GM21619 (cell line): ENCODE measurements around the gene STIM1.
"Not testable (repeated sequence)": the region's sequence is repeated elsewhere in the genome, so short reads cannot be mapped to it uniquely, and the experiment has no call there.

Experiments
- ATAC-seq: cut with Tn5 transposase; IDR thresholded peaks from one replicate; pipeline ENCODE4 v1.9.1; 2021; ENCODE audit not compliant: unreplicated experiment

STIM1 gene

DNA sequence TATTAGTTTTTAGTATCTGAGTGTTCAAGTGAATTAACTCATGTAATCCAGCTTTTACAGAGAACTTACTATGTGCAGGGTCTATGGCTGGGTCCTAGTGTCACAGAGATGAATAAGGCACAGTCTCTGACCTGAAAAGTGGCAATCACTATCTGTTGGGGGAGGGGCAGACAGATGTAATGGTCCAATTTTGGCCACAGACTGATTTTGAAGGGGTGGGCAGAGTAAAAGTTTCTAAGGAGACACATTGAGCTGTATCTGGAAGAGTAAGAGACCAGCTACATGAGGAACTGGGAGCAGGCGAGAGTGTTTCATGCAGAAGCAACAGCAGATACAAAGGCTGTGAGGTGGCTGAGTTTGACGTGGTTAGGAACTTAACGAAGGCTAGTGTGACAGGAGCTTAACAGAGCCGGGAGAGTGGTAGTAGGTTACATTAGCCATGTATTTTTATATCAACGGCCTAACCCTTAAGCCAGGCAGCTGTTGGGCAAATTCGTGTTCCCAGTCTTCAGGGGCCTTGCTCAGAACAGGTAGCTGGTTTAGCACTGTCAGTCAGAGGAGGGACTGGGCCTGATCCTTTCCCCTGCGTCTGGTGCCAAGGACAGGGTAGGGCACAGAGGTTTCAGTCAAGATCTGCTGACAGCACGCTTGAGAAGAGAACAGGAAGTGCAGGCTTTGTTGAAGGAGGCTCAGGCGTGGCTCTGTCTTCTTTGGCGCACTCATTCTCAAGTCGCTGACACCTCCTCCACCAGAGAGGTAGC is 1.4 kb upstream of the STIM1 start:
- peak; percentile 29 for ATAC-seq

DNA sequence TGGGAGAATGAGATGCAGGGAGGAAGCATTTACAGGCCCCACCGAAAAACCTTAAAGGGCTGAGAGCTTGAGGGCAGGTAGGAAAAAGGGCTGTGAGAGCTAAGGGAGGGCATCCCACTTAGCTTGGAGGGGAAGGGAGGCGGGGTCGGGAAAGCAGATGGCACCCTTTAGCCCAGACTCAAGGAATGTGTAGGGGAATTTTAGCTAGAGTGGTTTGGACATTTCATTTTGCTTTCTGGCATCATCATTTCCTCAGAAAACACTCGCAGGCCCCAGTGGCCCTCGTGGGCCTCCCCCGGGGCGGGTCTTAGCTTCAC is 846 bp upstream of the STIM1 start:
- ATAC-seq, result no peak

DNA sequence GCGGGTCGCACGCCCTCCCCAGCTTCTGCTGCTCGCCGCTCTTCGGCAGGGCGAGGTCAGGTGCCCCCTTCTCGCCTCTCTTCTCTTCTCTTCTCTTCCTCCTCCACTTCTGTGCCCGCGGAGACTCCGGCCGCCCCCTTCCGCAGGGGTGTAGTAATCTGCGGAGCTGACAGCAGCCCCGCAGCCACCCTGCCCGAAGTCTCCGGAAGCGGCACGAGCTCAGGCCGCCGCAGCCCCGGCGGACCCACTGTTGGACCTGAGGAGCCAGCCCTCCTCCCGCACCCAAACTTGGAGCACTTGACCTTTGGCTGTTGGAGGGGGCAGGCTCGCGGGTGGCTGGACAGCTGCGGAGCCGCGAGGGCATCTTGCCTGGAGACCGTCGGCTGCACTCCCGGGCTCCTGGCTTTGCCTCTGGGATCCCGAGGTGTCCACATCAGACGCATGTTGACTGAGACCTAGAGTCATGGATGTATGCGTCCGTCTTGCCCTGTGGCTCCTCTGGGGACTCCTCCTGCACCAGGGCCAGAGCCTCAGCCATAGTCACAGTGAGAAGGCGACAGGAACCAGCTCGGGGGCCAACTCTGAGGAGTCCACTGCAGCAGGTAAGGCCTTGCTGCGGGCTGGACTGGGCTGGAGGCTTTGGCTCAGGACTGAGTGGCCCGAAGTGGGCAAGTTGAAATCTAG is 486 bp downstream of the STIM1 start:
- ATAC-seq, result peak; percentile 14

DNA sequence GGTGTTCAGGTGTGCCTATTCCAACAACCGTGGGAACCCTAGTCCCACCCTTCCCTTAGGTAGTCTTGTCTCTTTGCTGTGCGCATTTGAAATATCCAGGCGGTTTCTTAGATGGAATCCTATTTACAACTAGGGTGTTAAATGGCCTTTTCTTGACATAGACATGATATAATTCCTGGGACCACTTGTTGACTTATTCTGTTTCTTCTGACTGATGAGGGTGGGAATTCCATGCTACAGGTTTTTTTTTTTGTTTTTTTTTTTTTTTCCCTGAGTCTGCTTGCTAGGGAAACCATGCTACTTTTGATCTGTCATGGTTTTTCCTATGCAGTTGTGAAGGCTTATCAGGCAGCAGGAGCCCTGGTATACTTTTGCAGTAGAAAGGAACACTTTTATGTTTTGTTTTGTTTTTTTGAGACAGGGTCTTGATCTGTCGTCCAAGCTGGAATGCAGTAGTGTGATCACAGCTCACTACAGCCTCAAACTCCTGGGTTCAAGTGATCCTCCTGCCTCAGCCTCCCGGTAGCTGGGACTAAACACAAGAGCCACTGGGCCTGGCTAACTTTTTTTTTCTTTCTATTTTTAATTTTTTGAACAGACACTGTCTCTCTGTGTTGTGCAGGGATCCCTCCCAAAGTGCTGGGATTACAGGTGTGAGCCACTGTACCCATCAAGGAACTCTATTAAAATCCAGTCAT is 1.5 kb downstream of the STIM1 start:
- ATAC-seq, result no peak

DNA sequence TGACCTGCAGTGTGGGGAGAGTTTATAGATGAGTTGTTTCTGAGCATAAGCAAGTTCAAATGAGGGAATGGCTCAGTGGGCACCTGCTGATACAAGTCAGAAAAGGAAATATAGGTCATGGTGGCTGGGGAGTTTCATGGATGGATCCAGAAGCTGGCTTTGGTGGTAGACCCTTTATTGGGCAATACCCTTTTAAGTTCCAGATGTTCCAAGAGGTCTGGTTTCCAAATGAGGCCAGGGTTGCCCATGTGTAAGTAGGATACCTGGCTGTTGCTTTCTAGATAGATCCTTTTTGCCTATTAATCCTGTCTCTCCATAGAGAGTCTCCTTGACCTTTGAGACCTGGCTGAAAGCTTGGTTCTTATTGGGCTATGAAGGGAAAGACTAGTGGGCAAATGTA is 2.2 kb downstream of the STIM1 start:
- no peak for ATAC-seq

DNA sequence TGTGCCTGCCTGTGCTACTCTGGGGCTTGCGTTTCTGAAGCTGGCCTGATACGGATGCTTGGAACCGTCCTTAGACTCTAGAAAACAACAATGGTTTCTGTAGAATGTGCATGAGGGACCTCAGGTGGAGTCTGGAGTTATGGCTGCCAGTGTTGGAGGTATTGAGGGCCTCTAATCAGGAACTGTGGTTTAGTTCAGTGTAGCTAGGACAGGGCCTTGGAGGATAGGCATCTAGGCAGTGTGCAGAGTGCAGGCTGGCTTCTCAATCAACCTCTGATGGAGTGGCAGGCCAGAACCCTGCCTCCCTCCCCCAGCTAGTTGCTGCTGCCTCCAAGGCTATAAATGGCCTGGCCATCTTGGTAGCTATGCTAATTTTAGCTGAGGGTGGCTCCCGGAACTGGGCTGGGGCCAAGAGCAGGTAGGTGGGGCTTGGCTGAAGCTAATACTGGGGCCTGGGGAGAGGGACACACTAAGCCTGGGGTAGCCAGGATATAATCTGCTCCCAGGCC is 4.0 kb downstream of the STIM1 start:
- peak; percentile 33 for ATAC-seq

DNA sequence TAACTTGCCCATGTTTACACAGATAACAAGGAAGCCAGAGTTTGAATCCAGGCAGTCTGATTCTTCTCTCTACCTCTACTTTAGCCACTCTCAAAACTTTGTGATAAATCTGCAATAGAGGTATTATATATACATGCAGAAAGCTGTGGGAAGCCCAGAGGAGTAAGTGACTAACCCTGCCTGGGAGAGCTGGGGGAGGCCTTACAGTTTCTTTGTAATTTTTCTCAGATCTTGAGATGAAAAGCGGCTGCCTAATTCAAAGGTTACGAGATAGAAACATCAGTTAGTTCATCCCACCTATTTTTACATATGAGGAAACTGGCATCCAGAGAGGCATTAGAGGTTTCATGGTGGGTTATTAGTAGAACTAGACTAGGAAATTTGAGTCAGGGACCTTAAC is 4.9 kb downstream of the STIM1 start:
- ATAC-seq, result no peak

DNA sequence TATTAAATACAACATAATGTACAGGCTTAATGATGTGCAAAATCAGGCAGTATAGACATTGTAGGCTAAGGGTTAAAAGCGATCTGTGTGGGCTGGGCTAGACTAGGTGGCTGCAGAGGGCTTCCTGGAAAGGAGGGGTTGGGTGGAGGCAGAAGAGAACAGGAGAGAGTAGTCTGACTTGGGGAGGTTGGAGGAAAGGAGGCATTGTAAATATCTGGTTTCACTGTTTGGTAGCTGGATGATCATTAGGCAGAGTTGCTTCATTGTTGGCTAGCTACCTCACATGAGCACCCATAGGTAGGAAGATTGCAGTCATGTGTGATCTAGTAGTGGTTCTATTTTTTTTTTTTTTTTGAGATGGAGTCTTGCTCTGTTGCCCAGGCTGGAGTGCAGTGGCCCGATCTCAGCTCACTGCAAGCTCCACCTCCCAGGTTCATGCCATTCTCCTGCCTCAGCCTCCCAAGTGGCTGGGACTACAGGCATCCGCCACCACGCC is 5.5 kb downstream of the STIM1 start:
- not testable (repeated sequence) for ATAC-seq

DNA sequence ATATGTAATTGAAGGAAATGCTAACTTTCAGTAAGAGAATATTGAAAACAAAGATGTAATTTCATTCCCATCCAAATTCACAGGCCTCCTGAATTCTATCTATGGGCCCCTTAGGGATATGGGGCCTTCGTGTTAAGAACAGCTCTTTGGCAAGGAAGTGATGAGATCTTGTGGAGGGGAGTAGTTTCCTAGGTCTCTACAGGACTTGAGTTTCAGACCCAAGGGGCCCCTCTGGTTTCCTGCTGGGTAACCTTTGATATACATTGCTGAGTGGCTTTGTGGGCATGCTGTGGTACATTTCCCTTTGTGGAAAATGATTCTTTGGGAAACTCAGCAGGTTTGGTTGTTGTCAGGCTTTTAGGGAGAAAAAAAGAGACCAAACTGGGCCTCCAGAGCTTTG is 6.2 kb downstream of the STIM1 start:
- ATAC-seq, result no peak

DNA sequence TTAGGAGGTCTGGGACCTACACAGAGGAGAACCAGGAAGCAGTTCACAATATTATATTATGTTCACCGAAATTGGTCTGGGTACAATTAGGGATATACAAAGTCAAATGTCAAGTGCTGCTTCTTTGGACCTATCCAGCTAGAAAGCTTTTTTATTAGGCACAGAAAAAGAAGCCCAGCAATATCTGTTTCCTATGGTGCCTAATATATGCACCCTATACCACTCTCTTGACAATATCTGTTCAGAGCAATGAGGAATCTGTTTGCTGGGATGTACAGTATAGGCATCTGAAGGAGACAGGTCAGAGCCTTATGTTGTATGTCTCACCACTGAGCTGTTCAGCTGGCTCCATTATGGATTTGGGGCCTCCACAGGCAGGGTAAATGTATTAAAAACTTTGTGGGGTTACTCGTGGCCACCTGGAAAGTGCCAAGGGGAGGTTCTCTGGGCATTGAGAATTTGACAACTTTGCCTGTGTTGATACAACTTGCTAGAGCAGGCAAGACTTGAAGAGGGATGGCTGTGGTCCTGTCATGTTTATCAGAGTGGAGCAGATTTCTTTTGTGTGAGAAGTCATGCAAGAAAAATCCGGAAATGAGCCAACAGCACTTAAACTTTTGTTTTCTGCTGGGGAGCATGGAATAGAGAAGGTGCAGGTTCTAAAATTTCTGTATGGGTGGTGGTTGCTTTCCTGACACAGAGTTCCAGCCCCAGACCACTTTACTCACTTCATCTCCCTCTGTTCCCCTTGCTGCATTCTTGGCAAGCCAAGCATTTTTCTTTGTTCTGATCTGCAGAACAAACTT is 10.1 kb downstream of the STIM1 start:
- ATAC-seq, result no peak

DNA sequence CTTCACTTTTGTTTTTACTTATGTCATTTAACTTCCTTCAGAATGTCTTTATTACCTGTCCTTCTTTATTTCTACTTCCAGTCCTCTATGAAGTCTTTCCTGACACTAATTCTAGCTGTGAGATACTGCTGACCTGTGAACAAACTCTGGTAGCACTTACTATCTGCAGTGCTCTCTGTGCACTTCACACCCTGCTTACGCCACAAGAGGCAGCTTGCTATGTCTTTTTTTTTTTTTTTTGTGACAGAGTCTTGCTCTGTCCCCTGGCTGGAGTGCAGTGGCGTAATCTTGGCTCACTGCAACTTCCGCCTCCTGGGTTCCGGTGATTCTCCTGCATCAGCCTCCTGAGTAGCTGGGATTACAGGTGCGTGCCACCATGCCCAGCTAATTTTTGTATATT is 10.7 kb downstream of the STIM1 start:
- no peak for ATAC-seq

DNA sequence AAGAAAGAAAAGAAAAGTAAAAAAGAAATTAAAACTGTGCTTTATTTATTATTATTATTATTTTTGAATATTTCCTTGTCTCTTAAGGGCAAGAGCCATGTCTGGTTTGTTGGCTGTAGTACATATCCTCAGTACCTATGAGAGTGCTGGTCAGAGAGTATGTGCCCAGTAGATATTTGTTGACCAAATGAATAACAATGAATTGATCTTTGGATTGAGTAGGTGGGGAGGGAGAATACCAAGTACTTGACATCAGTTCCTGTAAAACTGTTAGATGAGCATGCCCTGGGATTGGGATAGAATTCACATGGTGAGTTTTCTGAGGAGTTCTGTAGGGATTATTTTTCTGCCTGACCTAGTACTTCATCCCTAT is 11.4 kb downstream of the STIM1 start:
- ATAC-seq, result no peak

DNA sequence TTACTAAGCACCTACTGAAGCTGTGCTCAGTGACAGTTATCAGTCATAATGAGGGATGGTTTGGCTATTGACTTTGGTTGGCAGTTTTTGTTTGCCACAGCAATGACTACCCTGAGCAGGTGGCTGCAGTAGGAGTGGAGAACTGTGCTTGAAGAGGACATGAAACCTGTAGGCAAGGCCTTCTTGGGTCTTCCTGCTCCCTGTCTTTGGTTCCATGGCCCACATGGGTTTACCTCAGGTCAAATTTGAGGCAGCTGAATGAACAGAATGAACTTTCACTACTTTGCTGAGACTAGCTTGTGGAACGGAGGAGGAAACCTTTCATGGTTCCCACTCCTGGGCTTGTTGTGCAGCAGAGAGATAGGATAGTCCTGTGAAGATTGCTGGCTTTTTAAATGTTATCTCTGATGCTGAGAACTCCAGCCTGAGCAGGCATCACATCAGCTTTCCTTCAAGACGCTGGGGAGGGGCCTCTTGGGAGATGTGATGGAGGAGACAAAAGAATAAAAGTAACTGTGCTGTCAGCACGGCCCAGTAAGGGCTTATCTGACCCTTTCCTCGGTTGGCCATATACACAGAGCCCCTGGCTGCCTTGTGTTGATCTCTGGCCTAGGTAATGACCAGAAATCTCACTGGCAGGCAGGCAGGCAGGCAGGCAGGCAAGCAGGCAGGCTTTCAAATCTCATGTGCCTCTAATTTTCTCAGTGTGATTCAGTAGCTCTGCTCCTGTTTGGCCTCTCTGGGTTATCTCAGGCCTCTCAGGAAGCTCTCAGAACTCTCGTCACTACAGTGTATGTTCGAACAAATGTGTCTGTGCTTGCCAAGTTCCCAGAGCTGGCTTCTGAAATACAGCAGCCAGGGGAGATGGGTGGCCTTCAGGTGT is 12.0 kb downstream of the STIM1 start:
- ATAC-seq, result peak; percentile 45

DNA sequence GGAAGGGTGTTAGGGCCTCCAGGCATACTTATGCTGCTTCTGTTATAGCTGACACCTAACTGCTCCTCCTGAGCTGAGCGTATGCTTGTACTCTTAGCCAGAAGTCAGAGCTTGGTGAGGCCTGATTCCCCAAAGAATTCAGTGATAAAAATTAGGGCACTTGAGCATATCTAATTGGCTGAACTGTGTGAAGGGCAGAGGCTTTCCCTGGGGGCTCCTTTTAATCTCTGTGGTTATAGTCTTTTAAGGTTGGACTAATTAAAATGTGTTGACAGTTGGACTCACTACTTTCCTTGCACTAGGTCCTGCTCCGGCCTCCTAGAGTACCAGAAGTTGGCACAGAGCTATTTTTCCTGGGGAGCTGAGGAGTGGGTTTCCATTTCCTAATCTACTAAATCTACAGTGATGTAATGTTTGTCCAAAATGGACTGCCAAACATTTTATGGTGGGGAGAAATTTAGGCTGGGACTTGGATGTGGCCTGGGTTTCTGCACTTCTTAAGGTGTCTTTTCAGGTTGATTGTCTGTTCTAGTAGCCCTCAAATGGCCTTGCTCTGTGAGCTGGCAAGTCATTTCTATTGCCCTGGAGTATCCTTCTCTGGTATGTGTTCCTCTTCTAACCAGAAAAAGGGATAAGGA is 18.4 kb downstream of the STIM1 start:
- ATAC-seq, result no peak

DNA sequence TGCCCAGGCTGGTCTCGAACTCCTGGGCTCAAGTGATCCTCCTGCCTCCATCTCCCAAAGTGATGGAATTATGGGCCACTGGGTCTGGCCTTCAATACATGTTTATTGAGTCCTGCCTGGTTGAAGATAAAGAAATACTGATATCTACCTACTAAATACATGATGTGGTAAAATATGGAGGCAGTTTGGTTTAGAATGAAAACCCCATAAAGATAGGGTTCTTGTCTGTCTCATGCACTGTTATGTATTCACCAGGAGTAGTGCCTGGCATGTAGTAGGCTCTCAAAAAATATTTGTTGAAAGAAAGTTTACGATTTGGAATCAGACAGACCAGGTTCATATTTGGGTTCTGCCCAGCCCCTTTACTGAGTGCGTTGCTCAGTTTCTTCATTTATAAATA is 21.1 kb downstream of the STIM1 start:
- ATAC-seq, result no peak

DNA sequence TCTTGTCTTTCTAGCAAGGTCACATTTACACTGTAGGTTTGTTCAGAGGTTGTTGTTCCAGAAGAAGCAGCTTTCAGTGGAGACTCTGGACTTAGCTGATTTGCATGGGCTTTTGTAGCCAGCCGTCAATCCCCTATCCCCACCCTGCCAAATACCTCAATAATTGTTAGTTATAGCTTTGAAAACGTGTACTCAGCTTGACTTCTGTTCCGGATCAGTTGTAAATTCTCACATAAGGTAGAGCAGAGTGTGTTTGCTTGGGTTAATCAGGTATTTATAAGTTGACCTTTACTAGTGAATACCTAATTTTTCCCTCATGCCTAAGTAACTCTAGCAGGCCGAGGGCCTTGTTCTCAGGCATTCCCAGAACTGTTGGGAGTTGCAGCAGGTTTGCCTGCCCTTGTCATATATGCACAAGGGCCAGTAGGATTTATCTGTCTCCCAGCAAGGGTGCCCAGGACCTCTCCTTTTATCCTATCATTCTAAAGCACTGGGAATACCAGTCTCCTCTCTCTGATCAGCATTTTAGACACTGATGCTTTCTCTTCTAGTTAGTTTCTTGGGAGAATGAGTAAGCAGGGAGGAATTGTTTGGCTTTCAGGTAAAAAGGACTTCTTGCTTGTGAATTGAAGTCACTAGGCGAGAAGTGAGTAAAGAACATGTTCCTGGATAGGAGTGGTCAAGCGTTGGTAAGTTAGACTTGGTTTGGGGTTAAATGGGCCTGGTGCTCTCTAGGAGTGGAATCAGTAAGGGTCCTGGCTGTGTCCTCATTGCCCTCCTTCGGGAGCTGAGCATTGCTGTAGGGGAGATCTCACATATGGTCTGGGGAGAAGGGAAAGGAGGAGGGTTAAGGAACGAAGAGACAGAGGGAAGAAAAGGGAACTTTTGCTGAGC is 22.1 kb downstream of the STIM1 start:
- ATAC-seq, result no peak

DNA sequence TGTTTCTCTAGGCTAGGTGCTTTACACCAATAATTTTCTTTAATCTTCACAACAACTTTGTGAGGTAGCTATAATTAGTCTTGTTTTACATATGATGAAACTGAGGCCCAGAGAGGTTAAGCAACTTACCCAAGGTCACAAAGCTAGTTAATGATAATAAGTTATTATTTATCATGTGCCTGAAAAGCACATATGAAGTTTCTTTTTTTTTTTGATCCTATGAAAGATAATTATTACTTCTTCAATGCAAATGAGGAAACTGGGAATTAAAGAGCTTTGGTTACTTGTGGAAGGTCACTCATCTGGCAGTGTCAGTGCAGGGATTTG is 22.8 kb downstream of the STIM1 start:
- ATAC-seq, result no peak

DNA sequence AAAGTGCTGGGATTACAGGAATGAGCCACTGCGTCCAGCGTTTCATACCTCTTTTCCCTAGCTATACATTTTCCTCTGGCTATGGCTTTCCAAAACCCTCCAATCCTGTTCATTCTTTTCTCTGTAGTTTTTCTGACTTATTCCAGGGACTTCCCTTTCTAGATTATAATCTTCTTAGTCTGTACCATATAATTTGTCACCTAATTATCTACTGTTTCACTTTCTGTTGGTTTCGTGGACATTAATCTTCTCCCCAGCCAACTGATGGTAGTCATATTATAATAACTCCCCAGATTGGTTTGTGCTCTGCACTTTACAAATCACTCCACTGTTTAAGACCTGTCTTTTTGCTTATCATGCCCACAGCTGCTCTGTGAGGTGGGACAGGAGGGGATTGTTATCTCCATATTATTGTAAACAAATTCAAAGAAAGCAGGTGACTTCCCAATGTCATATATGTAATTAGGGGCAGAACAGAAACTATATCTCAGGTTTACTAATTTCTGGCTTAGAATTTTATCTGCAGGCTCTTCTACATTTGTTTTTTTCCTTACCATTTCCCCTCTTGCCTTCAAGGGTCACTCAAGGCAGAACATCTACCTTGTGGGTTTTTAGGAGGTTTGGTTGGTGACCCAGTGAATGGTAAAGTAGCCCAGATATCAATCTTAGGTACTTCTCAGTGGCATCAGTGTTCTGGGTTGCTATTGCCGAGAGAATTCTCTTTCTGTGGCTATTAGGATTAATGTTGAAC is 23.9 kb downstream of the STIM1 start:
- peak; percentile 43 for ATAC-seq
